ENCODE measurements around the gene PLEKHA5.

Gene PLEKHA5

DNA sequence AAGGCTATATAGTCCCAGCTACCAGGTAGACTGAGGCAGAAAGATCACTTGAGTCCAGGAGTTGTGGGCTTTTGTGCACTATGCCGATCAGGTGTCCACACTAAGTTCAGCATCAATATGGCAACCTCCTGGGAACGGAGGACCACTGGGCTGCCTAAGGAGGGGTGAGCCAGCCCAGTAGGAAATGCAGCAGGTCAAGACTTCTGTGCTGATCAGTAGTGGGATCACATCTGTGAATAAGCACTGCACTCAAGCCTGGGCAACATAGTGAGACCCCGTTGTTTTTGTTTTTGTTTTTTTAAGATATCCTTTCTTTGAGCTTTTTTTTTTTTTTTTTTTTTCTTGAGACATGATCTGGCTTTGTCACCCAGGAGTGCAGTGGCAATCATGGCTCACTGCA, 174.0 kb downstream of the PLEKHA5 start:
- no peak for TF ChIP-seq CTCF (IDR thresholded peaks at IDR 0.05)

DNA sequence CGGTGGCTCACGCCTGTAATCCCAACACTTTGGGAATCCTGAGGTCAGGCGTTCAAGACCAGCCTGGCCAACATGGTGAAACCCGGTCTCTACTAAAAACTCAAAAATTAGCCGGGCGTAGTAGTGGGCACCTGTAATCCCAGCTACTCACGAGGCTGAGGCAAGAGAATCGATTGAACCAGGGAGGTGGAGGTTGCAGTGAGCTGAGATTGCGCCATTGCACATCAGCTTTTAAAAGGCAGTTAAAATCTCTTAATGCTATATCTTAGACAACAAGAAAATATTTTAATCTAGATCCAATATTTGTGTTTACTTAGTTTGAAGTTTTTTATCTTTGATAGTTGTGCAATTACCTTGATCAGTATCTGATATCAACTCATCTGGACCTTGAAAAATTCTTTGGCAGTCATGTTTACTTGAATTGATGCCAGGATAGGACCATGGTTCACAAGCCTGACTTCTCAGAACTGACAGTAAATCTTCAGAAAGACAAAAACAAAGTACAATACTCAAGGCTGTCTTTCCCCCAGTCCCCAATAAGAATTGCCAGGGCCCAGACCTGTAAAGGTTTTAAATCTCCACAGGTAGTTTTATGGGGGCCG, 174.7 kb downstream of the PLEKHA5 start:
- no peak for TF ChIP-seq CTCF (IDR thresholded peaks at IDR 0.05)

DNA sequence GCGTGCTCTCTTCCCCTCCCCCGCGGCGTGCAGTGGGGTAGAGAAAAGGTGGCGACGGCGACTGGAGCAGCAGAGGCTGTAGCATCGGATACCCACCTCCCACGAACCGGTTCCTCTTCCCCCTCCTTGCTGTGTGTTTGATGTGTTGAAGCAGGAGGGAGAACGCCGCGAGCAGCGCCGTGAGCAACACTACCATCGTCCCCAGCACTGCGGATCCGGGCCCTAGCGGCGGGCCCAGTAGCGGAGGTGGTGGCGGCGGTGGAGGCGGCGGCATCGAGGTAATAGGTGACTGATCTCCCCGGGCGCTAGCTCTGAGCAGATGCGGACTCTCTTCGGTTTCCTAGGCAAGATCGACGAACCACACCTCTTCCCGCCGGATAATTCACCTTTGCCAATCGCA, 176.8 kb downstream of the PLEKHA5 start:
- TF ChIP-seq CTCF (IDR thresholded peaks at IDR 0.05) = no peak

GRCh38 chr12:19307451-19307850, 177.9 kb downstream of the PLEKHA5 start:
- no peak for TF ChIP-seq CTCF (IDR thresholded peaks at IDR 0.05)

GRCh38 chr12:19311165-19311564, 181.6 kb downstream of the PLEKHA5 start:
- TF ChIP-seq CTCF (IDR thresholded peaks at IDR 0.05) = no peak

GRCh38 chr12:19312637-19313036, 183.1 kb downstream of the PLEKHA5 start:
- TF ChIP-seq CTCF (IDR thresholded peaks at IDR 0.05) = no peak

GRCh38 chr12:19316425-19316824, 186.9 kb downstream of the PLEKHA5 start:
- no peak for TF ChIP-seq CTCF (IDR thresholded peaks at IDR 0.05)

- no peak for TF ChIP-seq CTCF (IDR thresholded peaks at IDR 0.05)
Observed at GRCh38 chr12:19322376-19322775, 192.8 kb downstream of the PLEKHA5 start.
